ENCODE data around the gene STK17A. TPM values are rescaled to one million over a fixed set of nuclear protein-coding genes. Genes with fewer than 3 reads are reported as not detected.

STK17A gene
- total RNA-seq, 2 donors from 2014 or later: 16.0 to 30.6 TPM

- H3K36me3 ChIP-seq: no peaks in the 10 kb centered on the region
- no peaks in the 10 kb centered on the region for H3K9me3 ChIP-seq
- no peaks in the 10 kb centered on the region for H3K4me1 ChIP-seq
- intact Hi-C loops (cut with DNase I): no loop called here
- DNase-seq: no peak
- no peak overlapping the region for H3K4me3 ChIP-seq
- TF ChIP-seq, protein P1, sequence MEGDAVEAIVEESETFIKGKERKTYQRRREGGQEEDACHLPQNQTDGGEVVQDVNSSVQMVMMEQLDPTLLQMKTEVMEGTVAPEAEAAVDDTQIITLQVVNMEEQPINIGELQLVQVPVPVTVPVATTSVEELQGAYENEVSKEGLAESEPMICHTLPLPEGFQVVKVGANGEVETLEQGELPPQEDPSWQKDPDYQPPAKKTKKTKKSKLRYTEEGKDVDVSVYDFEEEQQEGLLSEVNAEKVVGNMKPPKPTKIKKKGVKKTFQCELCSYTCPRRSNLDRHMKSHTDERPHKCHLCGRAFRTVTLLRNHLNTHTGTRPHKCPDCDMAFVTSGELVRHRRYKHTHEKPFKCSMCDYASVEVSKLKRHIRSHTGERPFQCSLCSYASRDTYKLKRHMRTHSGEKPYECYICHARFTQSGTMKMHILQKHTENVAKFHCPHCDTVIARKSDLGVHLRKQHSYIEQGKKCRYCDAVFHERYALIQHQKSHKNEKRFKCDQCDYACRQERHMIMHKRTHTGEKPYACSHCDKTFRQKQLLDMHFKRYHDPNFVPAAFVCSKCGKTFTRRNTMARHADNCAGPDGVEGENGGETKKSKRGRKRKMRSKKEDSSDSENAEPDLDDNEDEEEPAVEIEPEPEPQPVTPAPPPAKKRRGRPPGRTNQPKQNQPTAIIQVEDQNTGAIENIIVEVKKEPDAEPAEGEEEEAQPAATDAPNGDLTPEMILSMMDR (IDR thresholded peaks at IDR 0.05): no peak
- H3K27me3 ChIP-seq: no peaks in the 10 kb centered on the region
- no peak overlapping the region for H3K9ac ChIP-seq (ENCODE audit: low read depth in 2 of 2, low read length in 2 of 2)
- no peak overlapping the region for H3K27ac ChIP-seq
Measured at GRCh38 chr7:43615558-43616145, 32.7 kb downstream of the STK17A start.

DNA sequence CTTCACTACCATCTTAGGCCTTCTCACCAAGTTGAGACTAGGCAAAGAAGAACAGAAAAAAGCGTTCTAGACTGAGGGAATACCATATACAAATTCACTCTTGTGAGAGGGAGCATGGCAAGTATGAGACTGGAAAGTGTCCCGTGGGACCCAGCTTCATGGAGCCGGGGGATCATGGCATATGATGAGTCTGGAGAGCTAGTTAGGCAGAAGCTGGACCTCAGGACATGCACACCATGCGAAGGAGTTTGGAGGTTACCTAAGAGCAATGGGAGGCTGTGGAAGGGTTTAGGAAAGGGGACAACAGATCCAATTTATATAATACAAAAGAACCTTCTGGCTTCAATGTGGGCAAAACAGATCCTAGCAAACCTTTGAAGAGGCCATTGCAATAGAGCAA is 34.1 kb downstream of the STK17A start:
- no peaks in the 10 kb centered on the region for H3K4me1 ChIP-seq
- TF ChIP-seq, protein P1 (IDR thresholded peaks at IDR 0.05): no peak
- H3K4me3 ChIP-seq: no peak overlapping the region
- no peak for DNase-seq
- no peak overlapping the region for H3K27ac ChIP-seq
- H3K9me3 ChIP-seq: no peaks in the 10 kb centered on the region
- H3K9ac ChIP-seq (ENCODE audit: low read depth in 2 of 2, low read length in 2 of 2): no peak overlapping the region
- intact Hi-C loops (cut with DNase I): no loop called here
- H3K36me3 ChIP-seq: no peaks in the 10 kb centered on the region
- H3K27me3 ChIP-seq: no peaks in the 10 kb centered on the region

GRCh38 chr7:43618073-43618472 is 35.2 kb downstream of the STK17A start:
- Histone ChIP-seq H3K9ac (ENCODE audit: low read depth in 2 of 2, low read length in 2 of 2) (no peak overlapping the region), H3K27ac (no peak overlapping the region), H3K27me3 (no peaks in the 10 kb centered on the region), H3K4me1 (no peaks in the 10 kb centered on the region), H3K36me3 (no peaks in the 10 kb centered on the region), H3K4me3 (no peak overlapping the region), H3K9me3 (no peaks in the 10 kb centered on the region)
- intact Hi-C loops (cut with DNase I): no loop called here
- TF ChIP-seq, protein P1 (IDR thresholded peaks at IDR 0.05): no peak
- no peak for DNase-seq

DNA sequence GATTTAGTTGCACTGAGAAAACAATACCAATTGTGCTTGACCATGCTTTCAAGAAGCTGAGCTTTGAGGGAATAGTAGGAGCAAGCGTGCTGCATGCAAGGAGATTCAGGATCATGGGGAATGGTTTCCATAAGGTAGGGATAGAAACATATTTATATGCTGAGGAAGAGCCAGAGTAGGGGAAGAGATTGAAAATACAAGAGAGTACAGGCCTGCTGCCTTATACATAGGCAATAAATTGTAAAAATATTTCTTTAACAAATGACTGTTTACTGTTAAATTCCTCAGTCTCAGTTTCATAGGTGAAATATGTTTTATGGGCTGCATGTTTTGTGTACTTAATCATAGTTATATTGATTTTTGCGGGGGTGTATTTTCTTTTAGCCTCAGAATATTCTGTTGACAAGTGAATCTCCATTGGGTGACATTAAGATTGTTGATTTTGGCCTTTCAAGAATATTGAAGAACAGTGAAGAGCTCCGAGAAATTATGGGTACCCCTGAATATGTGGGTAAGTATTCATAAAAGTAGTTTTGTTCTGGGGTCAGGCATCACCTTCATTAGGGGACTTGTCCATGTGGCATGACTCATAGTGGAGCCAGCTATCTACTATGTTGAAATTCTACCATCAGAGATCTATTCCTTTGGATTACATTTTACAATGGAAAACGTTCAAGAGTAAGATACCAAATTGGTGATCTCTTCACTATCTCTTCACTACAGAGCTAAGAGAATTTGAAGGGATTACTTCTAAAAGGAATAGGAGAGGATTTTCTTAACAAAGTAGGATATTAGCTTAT is 36.5 kb downstream of the STK17A start:
- no peak overlapping the region for H3K27ac ChIP-seq
- no peaks in the 10 kb centered on the region for H3K9me3 ChIP-seq
- intact Hi-C loops (cut with DNase I): no loop called here
- H3K4me1 ChIP-seq: no peaks in the 10 kb centered on the region
- TF ChIP-seq, protein P1 (IDR thresholded peaks at IDR 0.05): no peak
- no peaks in the 10 kb centered on the region for H3K27me3 ChIP-seq
- H3K4me3 ChIP-seq: no peak overlapping the region
- H3K36me3 ChIP-seq: no peaks in the 10 kb centered on the region
- no peak overlapping the region for H3K9ac ChIP-seq (ENCODE audit: low read depth in 2 of 2, low read length in 2 of 2)
- DNase-seq: no peak

DNA sequence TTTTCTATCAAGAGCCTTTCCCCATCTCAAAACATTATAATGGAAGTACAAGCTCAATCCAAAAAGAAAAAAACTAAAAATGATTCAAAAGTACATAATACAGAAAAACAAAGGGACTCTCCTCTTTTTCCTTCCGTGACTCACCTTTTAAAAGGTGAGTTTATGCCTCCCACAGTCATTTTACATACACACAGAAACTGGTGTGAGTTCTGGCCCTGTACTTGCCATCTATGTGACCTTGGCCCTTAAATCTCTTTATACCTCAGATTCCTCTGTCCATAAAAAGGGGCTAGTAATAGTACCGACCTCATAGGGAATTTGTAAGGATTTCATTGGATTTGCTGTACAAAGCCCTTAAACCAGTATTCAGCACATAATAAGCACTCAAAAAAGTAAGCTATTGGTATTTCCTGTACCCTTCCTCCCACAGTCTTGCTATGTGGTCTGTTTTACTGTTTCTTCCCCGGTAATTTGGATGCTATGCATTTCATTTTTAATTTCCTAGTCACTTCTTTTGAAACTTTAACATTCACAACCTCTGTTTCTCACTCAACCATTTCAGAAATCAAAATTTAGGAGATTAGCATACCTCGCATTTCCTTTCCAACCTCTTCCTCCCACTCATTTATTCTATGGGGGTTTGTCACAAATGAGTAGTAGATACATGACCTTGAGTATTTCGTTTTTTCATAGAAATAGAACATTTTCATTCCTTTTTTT is 39.0 kb downstream of the STK17A start:
- Histone ChIP-seq H3K4me3 (no peak overlapping the region), H3K27ac (no peak overlapping the region), H3K9me3 (no peaks in the 10 kb centered on the region), H3K27me3 (no peaks in the 10 kb centered on the region), H3K36me3 (no peaks in the 10 kb centered on the region), H3K4me1 (no peaks in the 10 kb centered on the region), H3K9ac (ENCODE audit: low read depth in 2 of 2, low read length in 2 of 2) (no peak overlapping the region)
- DNase-seq: no peak
- TF ChIP-seq, protein P1 (IDR thresholded peaks at IDR 0.05): no peak
- intact Hi-C loops (cut with DNase I): no loop called here

All from colonic mucosa (tissue), 4 donors.